Liver (tissue), 9 donors: ENCODE results near the gene DHRS12. TPM values are rescaled to one million over a fixed set of nuclear protein-coding genes. Genes with fewer than 3 reads are reported as not detected.

ENCODE experiments used
- DNase-seq: peaks from one replicate; pipeline ENCODE4 v3.0.0-alpha.2; 2017; ENCODE audit warnings: low spot score
- H3K27ac ChIP-seq, 2 donors: one replicate each; pipeline ENCODE4 v1.7.0; 2013; ENCODE audit warnings: inconsistent platforms in 2 of 2, low read length in 2 of 2, control low read depth in 1 of 2, low read depth in 1 of 2, mild to moderate bottlenecking in 1 of 2
- H3K27me3 ChIP-seq, 4 donors: one replicate each; pipeline versions ENCODE4 v1.6.1 to v1.7.0; 2013; ENCODE audit warnings: low read length in 3 of 4, inconsistent platforms in 1 of 4, mild to moderate bottlenecking in 1 of 4, moderate library complexity in 1 of 4; ENCODE audit not compliant: control insufficient read depth in 4 of 4, insufficient read depth in 4 of 4
- H3K36me3 ChIP-seq, 4 donors: one replicate each; pipeline versions ENCODE4 v1.6.1 to v1.7.0; 2013; ENCODE audit warnings: low read length in 3 of 4, mild to moderate bottlenecking in 3 of 4, low read depth in 1 of 4, moderate library complexity in 1 of 4; ENCODE audit not compliant: control insufficient read depth in 4 of 4, insufficient read depth in 3 of 4
- H3K4me1 ChIP-seq, 4 donors: one replicate each; pipeline versions ENCODE4 v1.6.1 to v1.7.0; 2013; ENCODE audit warnings: low read length in 3 of 4, mild to moderate bottlenecking in 3 of 4, moderate library complexity in 1 of 4; ENCODE audit not compliant: control insufficient read depth in 4 of 4, insufficient read depth in 4 of 4
- H3K4me3 ChIP-seq, 3 donors: one replicate each; pipeline versions ENCODE4 v1.6.1 to v1.7.0; 2013; ENCODE audit warnings: low read length in 3 of 3, control low read depth in 1 of 3, low read depth in 1 of 3, mild to moderate bottlenecking in 1 of 3
- H3K9ac ChIP-seq, 2 donors: one replicate each; pipeline ENCODE4 v1.7.0; 2013; ENCODE audit warnings: low read length in 2 of 2, mild to moderate bottlenecking in 2 of 2, moderate library complexity in 2 of 2, control low read depth in 1 of 2, low read depth in 1 of 2
- H3K9me3 ChIP-seq, 4 donors: one replicate each; pipeline versions ENCODE4 v1.6.1 to v1.7.0; 2013; ENCODE audit warnings: low read length in 3 of 4; ENCODE audit not compliant: control insufficient read depth in 4 of 4
- CTCF ChIP-seq: fragments of 150-350 bp; IDR thresholded peaks from 2 replicates; pipeline ENCODE4 v1.5.1; 2017; ENCODE audit warnings: improper control_type of control experiment, low read depth, low read length; ENCODE audit not compliant: missing input control
- EGR1 ChIP-seq, 2 donors: IDR thresholded peaks; 2 replicates each; pipeline ENCODE4 v1.6.1; 2016 to 2018; ENCODE audit warnings: antibody characterized with exemption in 2 of 2, low read depth in 2 of 2
- FOXA1 ChIP-seq: IDR thresholded peaks from 2 replicates; pipeline ENCODE4 v1.6.1; 2016; ENCODE audit warnings: antibody characterized with exemption
- FOXA2 ChIP-seq: IDR thresholded peaks from 2 replicates; pipeline ENCODE4 v1.6.1; 2016; ENCODE audit warnings: antibody characterized with exemption
- GABPA ChIP-seq, 2 donors: IDR thresholded peaks in 1 of 2; conservative IDR thresholded peaks in 1 of 2; 2 replicates each; pipeline ENCODE4 v1.6.1; 2016; ENCODE audit warnings: antibody characterized with exemption in 2 of 2, mild to moderate bottlenecking in 1 of 2, moderate library complexity in 1 of 2
- HNF4A ChIP-seq, 2 donors: conservative IDR thresholded peaks; 2 replicates each; pipeline ENCODE4 v1.6.1; 2016; ENCODE audit warnings: antibody characterized with exemption in 2 of 2, mild to moderate bottlenecking in 2 of 2
- HNF4G ChIP-seq: IDR thresholded peaks from 2 replicates; pipeline ENCODE4 v1.6.1; 2016; ENCODE audit warnings: antibody characterized with exemption
- NR2F2 ChIP-seq: IDR thresholded peaks from 2 replicates; pipeline ENCODE4 v1.6.1; 2016; ENCODE audit warnings: antibody characterized with exemption
- RAD21 ChIP-seq, 2 donors: IDR thresholded peaks; 2 replicates each; pipeline ENCODE4 v1.6.1; 2016; ENCODE audit warnings: antibody characterized with exemption in 2 of 2, mild to moderate bottlenecking in 2 of 2
- RXRA ChIP-seq, 2 donors: IDR thresholded peaks; 2 replicates each; pipeline ENCODE4 v1.6.1; 2017 to 2018; ENCODE audit warnings: antibody characterized with exemption in 2 of 2, mild to moderate bottlenecking in 1 of 2
- SP1 ChIP-seq: IDR thresholded peaks from 2 replicates; pipeline ENCODE4 v1.6.1; 2018; ENCODE audit warnings: antibody characterized with exemption, mild to moderate bottlenecking
- TAF1 ChIP-seq: conservative IDR thresholded peaks from 2 replicates; pipeline ENCODE4 v1.6.1; 2016; ENCODE audit warnings: antibody characterized with exemption, mild to moderate bottlenecking
- YY1 ChIP-seq: IDR thresholded peaks from 2 replicates; pipeline ENCODE4 v1.6.1; 2016; ENCODE audit warnings: antibody characterized with exemption, mild to moderate bottlenecking
- WGBS: extraction: QIAGEN DNeasy Blood & Tissue Kit; methylation state at CpG from one replicate; pipeline ENCODE4 v1.1.7; 2013; 5-methylcytosine and 5-hydroxymethylcytosine counted together
- polyA plus RNA-seq, 2 donors: library from polyadenylated mRNA; stranded (reverse) in 1 of 2; unstranded in 1 of 2; fragments of 200-250 nt in 1 of 2; fragments of >200 nt in 1 of 2; fragmentation: Nextera tagmentation in 1 of 2; extraction: Ambion mirVana in 1 of 2; gene quantifications; one replicate each; pipeline versions ENCODE4 v1.2.1 to v1.2.3, GENCODE V29; 2013 to 2015
- total RNA-seq, 2 donors: library from RNA; depleted of rRNA; stranded (reverse); fragments of >200 nt; gene quantifications; one replicate each; pipeline ENCODE4 v1.2.3, GENCODE V29; 2014
- TF ChIP-seq, protein P1 (sequence below): IDR thresholded peaks from 2 replicates; pipeline ENCODE4 v1.6.1; 2016; ENCODE audit warnings: antibody characterized with exemption
- donor health status: healthy.
- donor health status: healthy.
- donor health status: healthy.
- donor health status: healthy.
- donor health status: healthy.

The DHRS12 gene
- total and polyA plus RNA-seq, 4 donors = 6.5 to 15.5 (median 9.3) TPM

DNA sequence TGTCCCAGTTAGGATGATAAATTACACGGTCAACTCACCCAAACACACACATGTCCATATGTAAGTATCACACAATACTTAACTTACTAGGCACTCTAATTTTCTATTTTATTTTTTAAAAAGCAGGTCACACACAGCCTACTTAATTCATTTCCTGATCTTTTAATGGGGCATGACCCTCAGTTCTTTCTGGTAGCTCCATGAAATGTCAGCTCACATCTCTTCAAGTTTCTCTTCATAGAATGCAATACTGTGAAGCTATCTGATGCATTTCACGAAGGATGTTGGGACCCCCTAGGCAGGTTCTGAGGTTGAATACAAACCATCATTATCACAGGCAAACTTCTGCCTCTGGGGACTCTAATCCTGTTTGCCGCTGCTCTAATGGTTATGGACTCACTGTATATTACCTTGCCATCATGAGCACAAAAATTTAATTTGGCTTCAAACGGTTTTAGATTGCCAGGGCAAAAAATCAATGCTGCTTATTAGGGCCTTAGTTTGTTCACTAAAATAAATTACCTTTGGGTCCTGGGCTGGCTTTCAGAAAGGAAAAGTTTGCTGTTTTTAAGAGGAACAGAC is 16.1 kb upstream of the DHRS12 start:
- Histone ChIP-seq H3K4me3 (no peak overlapping the region), H3K4me1 (peaks cover 0 to 7% (median 3%) of the 10 kb centered on the region in 4 donors), H3K27ac (no peak overlapping the region), H3K9me3 (no peaks in the 10 kb centered on the region), H3K27me3 (no peaks in the 10 kb centered on the region), H3K36me3 (no peaks in the 10 kb centered on the region), H3K9ac (no peak overlapping the region)
- no peak for TF ChIP-seq NR2F2
- TF ChIP-seq RXRA (IDR thresholded peaks at IDR 0.05) = no peak
- TF ChIP-seq, protein P1, sequence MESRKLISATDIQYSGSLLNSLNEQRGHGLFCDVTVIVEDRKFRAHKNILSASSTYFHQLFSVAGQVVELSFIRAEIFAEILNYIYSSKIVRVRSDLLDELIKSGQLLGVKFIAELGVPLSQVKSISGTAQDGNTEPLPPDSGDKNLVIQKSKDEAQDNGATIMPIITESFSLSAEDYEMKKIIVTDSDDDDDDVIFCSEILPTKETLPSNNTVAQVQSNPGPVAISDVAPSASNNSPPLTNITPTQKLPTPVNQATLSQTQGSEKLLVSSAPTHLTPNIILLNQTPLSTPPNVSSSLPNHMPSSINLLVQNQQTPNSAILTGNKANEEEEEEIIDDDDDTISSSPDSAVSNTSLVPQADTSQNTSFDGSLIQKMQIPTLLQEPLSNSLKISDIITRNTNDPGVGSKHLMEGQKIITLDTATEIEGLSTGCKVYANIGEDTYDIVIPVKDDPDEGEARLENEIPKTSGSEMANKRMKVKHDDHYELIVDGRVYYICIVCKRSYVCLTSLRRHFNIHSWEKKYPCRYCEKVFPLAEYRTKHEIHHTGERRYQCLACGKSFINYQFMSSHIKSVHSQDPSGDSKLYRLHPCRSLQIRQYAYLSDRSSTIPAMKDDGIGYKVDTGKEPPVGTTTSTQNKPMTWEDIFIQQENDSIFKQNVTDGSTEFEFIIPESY = no peak
- TF ChIP-seq CTCF = no peak
- TF ChIP-seq HNF4G = no peak
- no peak for TF ChIP-seq YY1
- TF ChIP-seq FOXA1 = no peak
- TF ChIP-seq GABPA (IDR thresholded peaks at IDR 0.05 in 1 of 2, conservative IDR thresholded peaks at IDR 0.05 in 1 of 2) = no peak
- no peak for TF ChIP-seq SP1
- no peak for TF ChIP-seq HNF4A (conservative IDR thresholded peaks at IDR 0.05)
- TF ChIP-seq EGR1 (IDR thresholded peaks at IDR 0.05; ENCODE audit: low read depth in 2 of 2) = no peak
- no peak for TF ChIP-seq TAF1
- no peak for DNase-seq
- 82% methylated on average over 4 of the region's 4 CpGs for WGBS

GRCh38 chr13:51819544-51819943 is 15.6 kb upstream of the DHRS12 start:
- no peak overlapping the region for H3K27ac ChIP-seq
- H3K4me1 ChIP-seq = peaks cover 0 to 13% (median 6%) of the 10 kb centered on the region in 4 donors
- TF ChIP-seq HNF4G = no peak
- no peak for TF ChIP-seq SP1
- TF ChIP-seq EGR1 (IDR thresholded peaks at IDR 0.05; ENCODE audit: low read depth in 2 of 2) = no peak
- no peak for TF ChIP-seq RAD21 (IDR thresholded peaks at IDR 0.05)
- no peak for TF ChIP-seq FOXA2
- TF ChIP-seq, protein P1 = no peak
- no peaks in the 10 kb centered on the region for H3K9me3 ChIP-seq
- 97% methylated on average over 3 of the region's 3 CpGs for WGBS
- no peak overlapping the region for H3K4me3 ChIP-seq
- H3K27me3 ChIP-seq = no peaks in the 10 kb centered on the region
- no peak overlapping the region for H3K9ac ChIP-seq
- DNase-seq = no peak
- no peaks in the 10 kb centered on the region for H3K36me3 ChIP-seq
